HG03460 (cell line): ENCODE results near the gene CCR7.
"Not testable (repeated sequence)": the region's sequence is repeated elsewhere in the genome, so short reads cannot be mapped to it uniquely, and the experiment has no call there.

Source experiments
- ATAC-seq: cut with Tn5 transposase; IDR thresholded peaks from one replicate; pipeline ENCODE4 v1.9.1; 2021; ENCODE audit not compliant: unreplicated experiment

The CCR7 gene

DNA sequence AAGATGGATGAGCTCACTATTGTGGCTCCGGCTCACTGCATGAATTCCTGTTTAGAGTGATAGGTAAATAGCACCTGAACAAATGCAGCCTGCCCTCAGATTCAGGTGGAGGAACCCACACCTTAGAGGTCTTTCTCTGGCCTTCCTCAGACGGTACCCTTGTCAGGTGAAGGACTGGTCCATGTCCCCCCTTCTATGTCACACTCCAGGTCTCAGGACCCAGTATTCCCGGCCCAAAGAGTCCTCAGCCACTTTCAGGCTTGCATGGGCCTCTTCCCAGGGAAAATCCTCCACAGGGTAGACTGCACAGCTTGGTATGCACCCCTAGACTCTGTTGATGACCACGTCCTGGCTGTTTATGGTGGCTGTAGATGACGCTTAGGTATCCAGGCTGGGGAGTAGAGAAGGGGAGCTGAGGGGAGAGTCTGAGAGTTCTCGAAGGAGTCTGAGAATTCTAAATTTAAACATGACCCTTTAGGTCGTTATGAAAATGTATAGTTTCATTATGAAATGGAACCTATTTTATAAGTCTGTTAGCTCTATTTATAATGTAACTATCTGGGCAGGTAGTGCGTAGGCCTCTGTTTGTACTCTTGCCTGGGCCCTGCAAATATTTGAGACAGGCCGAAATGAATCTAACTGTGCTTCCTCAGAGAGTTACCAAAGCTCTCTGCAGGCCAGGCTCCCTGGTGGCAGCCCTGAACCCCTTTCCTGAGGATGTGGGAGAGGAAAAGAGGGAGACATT lies 32.5 kb upstream of the CCR7 start:
- no peak for ATAC-seq

DNA sequence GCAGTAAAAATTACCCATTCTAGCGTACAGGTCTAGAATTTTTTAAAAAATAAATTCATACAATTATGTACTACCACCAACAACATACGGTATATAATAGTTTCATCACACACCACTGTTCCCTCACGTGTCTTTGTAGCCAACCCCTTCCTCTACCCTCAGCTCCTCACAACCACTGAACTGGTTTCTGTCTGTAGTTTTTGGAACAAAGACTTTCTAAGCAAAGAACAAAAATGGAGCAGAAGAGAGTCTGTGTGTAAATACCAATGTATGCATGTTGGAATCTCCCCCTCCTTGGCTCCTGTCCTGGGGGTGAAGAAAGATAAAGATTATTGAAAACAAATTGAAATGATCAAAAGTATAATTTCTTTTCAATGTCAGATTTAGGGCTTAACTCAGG lies 31.9 kb upstream of the CCR7 start:
- ATAC-seq = no peak

DNA sequence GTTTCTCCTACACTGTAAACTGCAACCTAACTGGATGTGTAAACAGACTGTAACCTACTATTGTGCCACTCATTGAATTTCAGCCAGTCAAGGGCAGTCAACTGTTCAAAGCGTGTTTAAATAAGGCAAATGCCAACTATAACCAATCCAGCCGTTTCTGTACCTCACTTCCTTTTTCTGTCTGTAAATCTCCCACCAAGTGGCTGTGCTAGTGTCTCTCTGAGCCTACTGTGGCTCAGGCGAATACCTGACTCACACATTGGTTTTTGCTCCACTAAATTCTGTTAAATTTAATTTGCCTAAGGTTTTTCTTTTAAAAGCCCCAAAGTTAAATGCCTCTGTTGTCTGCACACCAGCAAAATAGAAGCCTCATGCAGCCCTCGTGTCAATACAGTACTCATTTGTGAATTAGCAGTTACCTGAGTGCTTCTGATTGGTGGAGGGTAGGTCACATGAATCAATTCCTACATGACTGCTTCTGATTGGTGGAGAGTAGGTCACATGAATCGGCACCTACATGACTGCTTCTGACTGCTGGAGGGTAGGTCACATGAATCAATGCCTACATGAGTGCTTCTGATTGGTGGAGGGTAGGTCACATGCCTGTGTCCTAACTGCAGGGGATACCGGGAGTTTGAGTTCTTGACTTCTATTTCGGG lies 31.1 kb upstream of the CCR7 start:
- ATAC-seq = no peak

DNA sequence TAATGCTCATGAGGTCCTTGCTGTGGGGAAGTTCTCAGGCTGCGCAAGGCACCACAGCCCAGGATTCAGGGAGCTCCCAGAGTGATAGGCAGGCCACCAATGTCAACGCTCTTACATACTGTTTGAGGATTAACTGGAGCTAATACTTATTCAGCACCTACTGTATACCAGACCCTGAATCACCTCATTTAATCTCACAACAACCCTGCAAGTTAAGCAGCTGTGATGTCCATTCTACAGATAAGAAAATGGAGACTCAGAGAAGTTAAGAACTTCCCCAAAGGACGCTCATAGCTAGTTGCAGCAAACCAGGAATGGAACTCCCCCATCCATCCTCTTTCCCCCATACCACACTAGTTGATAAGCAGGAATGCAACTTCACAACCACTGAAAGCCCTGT lies 25.5 kb upstream of the CCR7 start:
- ATAC-seq = no peak

DNA sequence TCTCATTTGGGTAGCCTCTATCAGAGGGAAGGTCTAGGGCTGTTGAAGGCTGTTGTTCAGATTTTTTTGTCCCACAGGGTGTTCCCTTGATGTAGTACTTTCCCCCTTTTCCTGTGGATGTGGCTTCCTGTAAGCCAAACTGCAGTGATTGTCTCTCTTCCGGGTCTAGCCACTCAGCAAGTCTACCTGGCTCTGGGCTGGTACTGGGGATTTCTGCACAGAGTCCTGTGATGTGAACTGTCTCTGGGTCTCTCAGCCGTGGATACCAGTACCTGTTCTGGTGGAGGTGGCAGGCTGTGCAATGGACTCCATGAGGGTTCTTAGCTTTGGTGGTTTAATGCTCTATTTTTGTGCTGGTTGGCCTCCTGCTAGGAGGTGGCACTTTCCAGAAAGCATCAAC lies 23.3 kb upstream of the CCR7 start:
- no peak for ATAC-seq

DNA sequence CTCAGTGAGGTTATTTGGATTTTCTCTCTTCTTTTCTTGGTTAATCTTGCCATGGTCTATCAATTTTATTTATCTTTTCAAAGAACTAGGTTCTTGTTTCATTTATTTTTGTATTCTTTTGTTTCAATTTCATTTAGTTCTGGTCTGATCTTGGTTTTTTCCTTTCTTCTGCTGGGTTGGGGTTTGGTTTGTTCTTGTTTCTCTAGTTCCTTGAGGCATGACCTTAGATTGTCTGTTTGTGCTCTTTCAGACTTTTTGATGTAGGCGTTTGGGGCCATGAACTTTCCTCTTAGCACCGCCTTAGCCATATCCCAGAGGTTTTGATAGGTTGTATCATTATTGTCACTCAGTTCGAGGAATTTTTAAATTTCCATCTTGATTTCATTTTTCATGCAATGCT lies 21.0 kb upstream of the CCR7 start:
- ATAC-seq = not testable (repeated sequence)

DNA sequence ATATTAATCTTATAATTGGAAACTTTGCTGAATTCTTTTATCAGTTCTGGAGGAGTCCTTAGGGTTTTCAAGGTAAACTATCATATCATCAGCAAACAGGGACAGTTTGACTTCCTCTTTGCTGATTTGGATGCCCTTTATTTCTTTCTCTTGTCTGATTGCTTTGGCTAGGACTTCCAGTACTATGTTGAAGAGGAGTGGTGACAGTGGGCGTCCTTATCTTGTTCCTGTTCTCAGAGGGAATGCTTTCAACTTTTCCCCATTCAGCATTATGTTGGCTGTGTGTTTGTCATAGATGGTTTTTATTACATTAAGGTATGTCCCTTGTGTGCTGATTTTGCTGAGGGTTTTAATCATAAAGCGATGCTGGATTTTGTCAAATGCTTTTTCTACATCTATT lies 19.7 kb upstream of the CCR7 start:
- ATAC-seq = not testable (repeated sequence)

DNA sequence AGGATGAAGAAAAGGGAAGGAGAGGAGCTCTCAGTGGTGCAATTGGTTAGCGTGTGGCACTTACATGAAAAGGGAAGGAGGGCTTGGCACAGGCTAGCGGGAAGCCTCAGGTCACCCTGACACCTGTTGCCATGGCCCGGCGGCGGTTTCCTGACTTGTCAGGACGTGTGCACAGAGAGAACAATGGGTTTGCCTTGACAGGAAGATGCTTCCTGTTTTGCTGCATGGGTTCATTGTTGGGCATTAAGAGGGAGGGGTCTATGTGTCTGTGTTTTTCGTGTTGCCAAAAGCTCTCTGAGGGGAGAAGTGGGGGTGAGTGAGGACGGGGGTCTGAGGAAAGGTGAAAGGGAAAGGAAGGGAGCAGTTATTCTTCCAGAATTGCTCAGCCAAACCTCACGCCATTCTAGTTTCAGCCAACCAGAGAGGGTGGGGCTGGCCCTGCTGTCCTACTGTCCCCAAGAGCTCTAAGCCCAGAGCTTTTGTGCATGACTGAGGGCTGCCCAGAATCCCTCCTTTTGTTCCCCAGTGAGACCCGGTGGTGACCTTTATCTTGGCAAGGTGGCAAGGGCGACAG lies 17.1 kb upstream of the CCR7 start:
- ATAC-seq = peak; percentile 85

DNA sequence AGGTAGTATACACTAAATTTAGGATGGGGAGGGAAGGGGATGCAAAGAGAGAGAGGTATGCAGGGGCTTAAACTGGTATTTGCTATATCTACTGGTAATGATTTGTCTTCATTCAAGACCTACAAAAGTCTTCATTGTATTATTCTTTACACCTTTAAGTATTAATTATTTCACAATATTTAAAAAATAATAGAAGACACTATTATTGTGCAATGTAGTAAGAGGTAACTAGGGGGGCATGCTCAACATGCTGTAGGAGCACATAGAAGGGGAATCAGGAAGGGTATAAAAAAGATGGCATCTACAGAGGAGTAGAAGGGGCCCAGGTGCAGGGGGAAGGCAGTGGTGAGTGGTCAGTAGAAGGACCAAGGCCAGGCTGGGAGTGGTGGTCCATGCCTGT lies 14.9 kb upstream of the CCR7 start:
- no peak for ATAC-seq

DNA sequence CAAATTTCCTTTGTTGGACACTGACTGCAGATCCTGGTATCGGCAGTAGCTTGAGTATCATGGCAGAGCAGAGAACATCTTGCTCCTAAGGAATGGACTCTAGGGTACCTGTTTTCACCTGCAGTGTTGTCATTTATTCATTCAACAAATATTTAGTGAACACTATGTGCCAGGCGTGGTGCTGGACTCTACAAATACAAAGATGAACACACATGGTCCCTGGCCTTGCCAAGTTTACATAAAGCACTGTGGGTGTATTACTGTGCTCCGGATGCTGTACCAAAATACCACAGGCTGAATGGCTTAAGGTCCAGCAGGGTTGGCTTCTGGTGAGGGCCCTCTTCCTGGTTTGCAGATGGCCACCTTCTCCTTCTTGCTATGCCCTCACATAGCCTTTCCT lies 14.2 kb upstream of the CCR7 start:
- no peak for ATAC-seq

DNA sequence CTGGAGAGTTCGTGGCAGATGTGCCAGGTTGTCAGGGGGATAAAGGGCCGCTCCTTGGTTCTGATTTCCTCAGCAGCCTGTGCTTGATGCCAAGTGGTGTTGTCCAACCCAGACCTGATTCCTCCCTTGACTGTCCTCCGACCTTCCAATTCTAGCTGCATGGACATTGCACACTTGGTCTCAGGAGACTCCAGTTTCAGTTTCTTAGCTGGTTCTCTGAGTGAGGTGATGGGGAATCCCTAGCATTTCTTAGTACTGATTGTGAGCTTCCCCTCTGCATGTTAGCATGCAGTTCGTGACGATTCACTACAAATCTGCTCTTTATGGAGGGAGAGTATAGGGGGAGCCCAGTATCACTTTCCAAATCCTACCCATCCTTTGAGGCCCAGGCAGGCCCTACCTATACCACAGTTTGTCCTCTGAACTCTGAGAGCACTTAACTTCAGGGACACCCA lies 12.4 kb upstream of the CCR7 start:
- peak; percentile 49 for ATAC-seq

DNA sequence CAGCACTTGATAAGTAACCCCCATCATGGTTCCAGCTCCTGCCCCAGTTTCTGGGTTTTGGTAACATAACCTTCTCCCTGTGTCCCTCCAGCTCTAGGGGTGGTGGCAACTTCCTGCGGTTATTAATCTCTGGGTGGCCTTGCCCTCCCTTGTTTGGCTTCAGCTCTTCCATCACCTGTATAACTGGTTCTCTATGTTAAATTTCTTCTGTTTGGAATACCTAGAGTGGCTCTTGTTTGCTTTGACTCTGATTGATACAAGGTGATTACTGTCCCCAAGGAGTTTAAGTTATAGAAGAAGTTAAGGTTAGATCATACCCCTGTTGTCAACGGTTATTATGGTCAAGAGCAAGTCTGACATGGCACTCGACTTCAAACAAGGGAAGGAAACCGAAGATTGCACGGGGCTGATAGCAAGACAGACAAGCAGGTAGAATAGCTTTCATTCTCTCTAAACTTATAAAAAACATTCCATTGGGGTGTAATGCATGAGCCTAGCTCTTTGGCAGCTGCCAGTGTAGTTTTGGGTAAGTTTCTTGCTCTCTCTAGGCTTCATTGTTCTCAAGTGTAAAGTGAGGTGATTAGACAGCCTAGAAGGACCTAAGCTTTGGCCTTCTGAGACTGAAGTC lies 11.0 kb upstream of the CCR7 start:
- ATAC-seq = no peak

DNA sequence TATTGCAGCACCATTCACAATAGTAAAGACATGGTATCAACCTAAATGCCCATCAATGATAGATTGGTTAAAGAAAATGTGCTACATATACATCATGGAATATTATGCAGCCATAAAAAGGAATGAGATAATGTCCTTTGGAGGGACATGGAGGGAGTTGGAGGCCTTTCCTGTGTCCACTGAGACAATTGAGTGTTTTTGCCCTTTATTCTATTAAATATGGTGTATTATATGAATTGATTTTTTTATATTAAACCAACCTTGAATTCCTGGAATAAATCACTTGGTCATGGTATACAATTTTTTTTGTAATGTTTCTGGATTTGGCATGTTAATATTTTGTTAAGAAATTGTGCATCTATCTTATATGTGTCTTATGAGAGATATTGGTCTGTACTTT lies 9.0 kb upstream of the CCR7 start:
- ATAC-seq = no peak

DNA sequence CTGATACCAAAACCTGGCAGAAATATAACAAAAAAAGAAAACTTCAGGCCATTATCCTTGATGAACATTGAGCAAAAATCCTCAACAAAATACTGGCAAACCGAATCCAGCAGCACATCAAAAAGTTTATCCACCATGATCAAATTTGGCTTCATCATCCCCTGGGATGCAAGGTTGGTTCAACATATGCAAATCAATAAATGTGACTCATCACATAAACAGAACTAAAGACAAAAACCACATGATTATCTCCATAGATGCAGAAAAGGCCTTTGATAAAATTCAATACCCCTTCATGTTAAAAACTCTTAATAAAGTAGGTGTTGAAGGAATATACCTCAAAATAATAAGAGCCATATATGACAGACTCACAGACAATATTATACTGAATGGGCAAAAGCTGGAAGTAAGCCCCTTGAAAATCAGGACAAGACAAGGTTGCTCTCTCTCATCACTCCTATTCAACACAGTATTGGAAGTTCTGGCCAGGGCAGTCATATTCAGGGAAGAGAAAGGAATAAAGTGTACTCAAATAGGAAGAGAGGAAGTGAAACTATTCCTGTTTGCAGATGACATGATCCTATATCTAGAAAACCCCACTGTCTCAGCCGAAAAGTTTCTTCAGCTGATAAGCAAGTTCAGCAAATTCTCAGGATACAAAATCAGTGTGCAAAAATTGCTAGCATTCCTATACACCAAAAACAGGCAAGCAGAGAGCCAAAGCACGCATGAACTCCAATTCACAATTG lies 7.1 kb upstream of the CCR7 start:
- not testable (repeated sequence) for ATAC-seq

DNA sequence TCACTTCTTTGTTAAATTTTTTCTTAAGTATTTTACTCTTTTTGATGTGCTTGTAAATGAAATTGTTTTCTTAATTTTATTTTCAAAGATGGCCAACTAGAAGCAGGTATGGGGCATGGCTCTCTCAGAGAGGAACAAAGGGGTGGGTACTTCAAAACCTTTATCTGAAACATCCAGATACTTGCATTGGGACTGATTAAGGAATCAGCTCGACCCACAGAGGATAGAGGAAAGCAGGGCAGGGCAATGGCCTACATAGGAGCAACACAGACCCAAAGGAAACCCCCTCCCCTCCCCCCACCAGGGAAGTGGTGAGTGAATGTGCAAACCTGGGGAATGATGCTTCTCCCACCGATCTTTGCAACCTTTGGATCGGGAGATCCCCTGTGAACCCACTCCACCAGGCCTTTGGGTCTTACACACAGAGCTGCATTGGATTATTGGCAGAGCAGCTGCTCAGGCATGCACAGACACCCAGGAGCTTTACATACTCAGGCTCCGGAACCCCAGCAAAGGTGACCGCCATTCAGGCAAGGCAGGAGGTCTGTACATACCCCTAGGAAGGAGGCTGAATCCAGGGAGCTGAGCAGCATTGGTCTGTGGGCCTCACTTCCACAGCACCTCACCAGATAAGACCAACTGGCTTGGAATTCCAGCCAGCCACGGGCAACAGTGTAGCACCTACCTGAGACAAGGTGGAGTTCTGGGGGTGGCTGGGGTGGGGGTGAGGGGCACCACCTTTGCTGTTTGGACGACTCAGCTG lies 3.0 kb upstream of the CCR7 start:
- ATAC-seq = no peak

DNA sequence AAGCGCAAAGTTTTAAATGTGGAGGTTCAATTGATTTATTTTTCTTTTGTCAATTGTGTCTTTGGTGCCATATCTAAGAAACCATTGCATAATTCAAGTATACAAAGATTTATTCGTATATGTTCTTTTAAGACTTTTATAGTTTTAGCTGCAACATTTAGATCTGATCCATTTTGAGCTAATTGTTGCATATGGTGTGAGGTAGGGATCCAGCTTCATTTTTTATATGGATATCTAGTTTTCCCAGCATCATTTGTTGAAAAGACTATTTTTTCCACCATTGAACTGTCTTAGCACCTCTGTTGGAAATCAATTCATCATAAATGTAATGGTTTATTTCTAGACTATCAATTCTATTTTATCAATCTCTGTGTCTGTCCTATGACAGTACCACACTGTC lies 2.1 kb upstream of the CCR7 start:
- ATAC-seq = no peak

DNA sequence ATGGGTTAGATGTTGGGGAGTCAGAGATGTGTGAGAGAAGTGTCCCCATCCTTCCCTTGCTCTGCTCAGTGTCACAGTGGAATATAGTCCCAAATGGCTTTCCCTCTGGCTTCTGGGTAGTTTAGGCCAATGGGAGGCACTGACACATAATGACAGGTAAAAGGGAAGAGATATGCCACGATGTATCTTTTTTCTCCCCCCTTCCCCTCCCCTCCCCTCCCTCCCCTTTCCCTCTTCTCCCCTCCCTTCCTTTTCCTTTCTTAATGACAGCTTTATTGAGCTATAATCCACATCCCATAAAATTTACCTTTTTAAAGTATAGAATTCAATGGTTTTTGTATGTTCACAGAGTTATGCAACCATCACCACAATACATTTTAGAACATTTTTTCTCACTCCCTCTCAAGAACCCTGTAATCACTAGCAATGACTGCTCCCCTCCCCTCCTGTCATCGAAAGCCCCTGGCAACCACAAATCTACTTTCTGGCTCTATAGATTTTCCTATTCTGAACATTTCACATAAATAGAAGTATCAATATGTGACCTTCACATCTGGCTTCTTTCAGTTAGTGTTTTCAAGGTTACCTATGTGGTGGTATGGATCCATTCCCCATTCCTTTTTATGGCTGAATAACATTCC lies 617 bp upstream of the CCR7 start:
- no peak for ATAC-seq

DNA sequence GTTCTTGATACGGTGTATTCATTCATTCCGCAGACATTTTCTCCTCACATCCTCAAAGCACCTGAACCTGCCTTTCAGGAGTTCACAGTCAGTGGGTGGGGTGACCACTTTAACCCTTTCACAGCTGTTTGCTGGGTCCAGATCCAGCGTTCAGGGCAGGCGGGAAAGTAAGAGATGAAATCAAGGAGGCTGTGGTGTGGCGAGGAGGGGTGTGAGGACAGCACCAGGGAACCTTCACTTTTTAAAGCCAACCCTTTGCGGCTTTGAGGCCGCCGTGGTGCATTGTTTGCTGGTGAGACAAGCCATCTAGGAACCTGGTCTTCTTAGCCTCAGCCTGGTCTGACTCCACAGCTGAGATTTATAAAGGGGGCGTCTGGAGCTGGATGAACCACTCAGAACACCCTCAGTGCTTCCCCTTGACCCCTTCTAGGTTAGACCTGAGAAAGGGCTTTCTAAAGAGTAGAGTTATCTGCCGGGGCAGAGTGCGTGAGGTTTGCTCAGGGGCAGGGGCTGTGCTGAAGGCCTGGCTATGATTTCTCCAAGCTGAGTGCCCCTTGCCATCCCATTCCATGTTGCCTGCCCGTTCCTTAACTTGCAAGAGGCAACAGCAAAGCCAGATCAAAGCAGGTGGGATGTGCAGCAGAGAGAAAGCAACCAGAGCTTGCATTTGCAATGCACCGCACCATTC lies 933 bp downstream of the CCR7 start:
- ATAC-seq = no peak

DNA sequence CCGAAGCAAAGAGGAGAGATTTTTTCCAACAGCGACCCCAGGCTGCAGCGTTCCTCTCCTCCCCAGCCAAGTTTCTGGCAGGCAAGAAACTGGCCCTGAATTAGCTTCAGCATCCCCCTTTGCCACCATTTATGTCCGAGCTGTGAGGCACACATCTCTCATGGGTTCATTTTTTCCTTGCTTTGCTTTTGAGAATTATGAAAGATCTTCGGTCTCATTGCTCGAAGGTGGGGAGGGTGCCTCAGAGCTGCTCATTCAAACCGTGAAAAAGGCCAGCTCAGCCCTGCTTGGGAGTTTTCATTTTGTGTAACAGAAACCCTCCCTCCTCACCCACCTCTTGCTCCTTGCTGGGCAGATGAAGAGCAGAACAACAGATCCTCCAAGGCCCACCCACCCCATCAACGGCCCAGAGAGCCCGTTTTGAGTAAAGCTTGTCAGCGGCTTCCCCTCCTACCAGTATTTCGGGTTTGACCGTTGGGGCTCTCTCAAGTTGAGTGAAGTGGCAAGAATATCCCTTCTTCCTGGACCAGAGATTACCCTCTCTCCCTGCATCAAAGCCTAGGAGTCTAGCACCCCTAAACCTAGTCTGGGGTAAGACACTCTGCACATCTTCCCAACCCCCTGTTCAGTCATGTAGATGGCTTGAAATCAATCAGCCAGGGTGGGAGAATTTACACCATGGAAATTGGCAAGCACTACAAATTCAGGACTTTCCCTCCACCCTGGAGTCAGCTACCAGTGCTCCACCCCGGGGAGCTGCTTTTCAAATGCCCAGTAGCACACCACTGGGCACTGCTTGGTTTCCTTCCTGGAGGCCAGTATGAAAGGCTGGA lies 1.8 kb downstream of the CCR7 start:
- no peak for ATAC-seq
